Raji (cell line): ENCODE results near the gene PTAFR.

Source experiments
- POLR2A ChIP-seq: IDR thresholded peaks from 2 replicates; pipeline ENCODE4 v1.6.1; 2011; ENCODE audit warnings: low read depth, low read length, control low read depth; ENCODE audit not compliant: insufficient read depth

PTAFR gene

GRCh38 chr1:28190337-28190979, 14.0 kb upstream of the PTAFR start:
- no peak for TF ChIP-seq POLR2A

GRCh38 chr1:28185071-28185470, 8.6 kb upstream of the PTAFR start:
- no peak for TF ChIP-seq POLR2A

GRCh38 chr1:28180306-28181305, 4.1 kb upstream of the PTAFR start:
- TF ChIP-seq POLR2A: no peak

- no peak for TF ChIP-seq POLR2A
Observed at GRCh38 chr1:28178690-28179485, 2.4 kb upstream of the PTAFR start.

GRCh38 chr1:28175955-28176485, 470 bp downstream of the PTAFR start:
- no peak for TF ChIP-seq POLR2A

- TF ChIP-seq POLR2A: no peak; the same call in 1 of the 2 replicates
Observed at GRCh38 chr1:28173980-28174297, 2.6 kb downstream of the PTAFR start.

- TF ChIP-seq POLR2A: peak; percentile 19; the same call in 1 of the 2 replicates
Observed at GRCh38 chr1:28173151-28173979, 3.1 kb downstream of the PTAFR start.

- peak; percentile 60 for TF ChIP-seq POLR2A
Observed at GRCh38 chr1:28172713-28173150, 3.8 kb downstream of the PTAFR start.

- TF ChIP-seq POLR2A: no peak
Observed at GRCh38 chr1:28171246-28171645, 5.2 kb downstream of the PTAFR start.

- no peak for TF ChIP-seq POLR2A
Observed at GRCh38 chr1:28170001-28170596, 6.4 kb downstream of the PTAFR start.

GRCh38 chr1:28163496-28164161, 12.9 kb downstream of the PTAFR start:
- no peak for TF ChIP-seq POLR2A

GRCh38 chr1:28162151-28162550, 14.3 kb downstream of the PTAFR start:
- no peak for TF ChIP-seq POLR2A

- TF ChIP-seq POLR2A: no peak
Observed at GRCh38 chr1:28161751-28162150, 14.7 kb downstream of the PTAFR start.

GRCh38 chr1:28160782-28161266, 15.7 kb downstream of the PTAFR start:
- no peak for TF ChIP-seq POLR2A

- TF ChIP-seq POLR2A: no peak
Observed at GRCh38 chr1:28159680-28160079, 16.8 kb downstream of the PTAFR start.
